WTC11 (cell line): ENCODE measurements around the gene GNAO1. TPM values are rescaled to one million over a fixed set of nuclear protein-coding genes. Genes with fewer than 3 reads are reported as not detected.

Experiments used
- ATAC-seq: fragments of 200-7000 bp; cut with Tn5 transposase; 2 replicates; pipeline ENCODE4 v1.10.0; 2021; ENCODE audit warnings: mild to moderate bottlenecking, moderate library complexity
- CTCF ChIA-PET: fragments of 300-600 bp; sonication (Branson Sonifier 250); formaldehyde crosslinking; loops from one replicate; lab custom pipeline; 2021; ENCODE audit warnings: antibody characterized with exemption; lab: Charles Lee
- POLR2A ChIA-PET: fragments of 350-600 bp; sonication (Branson Sonifier 250); formaldehyde crosslinking; loops from one replicate; lab custom pipeline; 2021; ENCODE audit warnings: antibody characterized with exemption; lab: Charles Lee
- DNase-seq: peaks from one replicate; pipeline ENCODE4 v3.0.0; 2021; ENCODE audit warnings: low spot score
- H3K27ac Mint-ChIP-seq: 2 replicates; pipeline ENCODE4 v1.8.0; 2021; ENCODE audit warnings: mixed read lengths
- H3K27me3 Mint-ChIP-seq: 2 replicates; pipeline ENCODE4 v1.8.0; 2021; ENCODE audit warnings: low read depth, mild to moderate bottlenecking, moderate library complexity, mixed read lengths
- H3K36me3 Mint-ChIP-seq: 2 replicates; pipeline ENCODE4 v1.8.0; 2021; ENCODE audit warnings: mixed read lengths
- H3K4me1 Mint-ChIP-seq: 2 replicates; pipeline ENCODE4 v1.8.0; 2022; ENCODE audit warnings: mixed read lengths
- H3K4me3 Mint-ChIP-seq: 2 replicates; pipeline ENCODE4 v1.8.0; 2021; ENCODE audit warnings: mild to moderate bottlenecking, moderate library complexity, mixed read lengths
- H3K9me3 Mint-ChIP-seq: 2 replicates; pipeline ENCODE4 v1.8.0; 2021; ENCODE audit warnings: mixed read lengths
- ATF6 ChIP-seq: sonication (generic); formaldehyde crosslinking; IDR thresholded peaks from 2 replicates; pipeline ENCODE4 v1.8.1; 2023; ENCODE audit warnings: mild to moderate bottlenecking, missing genetic modification reagents
- CREM ChIP-seq: sonication (generic); formaldehyde crosslinking; IDR thresholded peaks from 2 replicates; pipeline ENCODE4 v1.8.1; 2022; ENCODE audit warnings: mild to moderate bottlenecking, missing genetic modification reagents, moderate library complexity
- CTCF ChIP-seq: fragments of 200-600 bp; IDR thresholded peaks from 2 replicates; pipeline ENCODE4 v1.8.0; 2022; ENCODE audit warnings: antibody characterized with exemption
- EMX1 ChIP-seq: fragments of 250-450 bp; sonication (Bioruptor Pico); IDR thresholded peaks from 2 replicates; pipeline ENCODE4 v1.8.0; 2021; ENCODE audit warnings: mild to moderate bottlenecking
- ERG ChIP-seq: fragments of 250-450 bp; sonication (Bioruptor Pico); IDR thresholded peaks from 2 replicates; pipeline ENCODE4 v1.8.0; 2021; ENCODE audit warnings: mild to moderate bottlenecking
- IRF2 ChIP-seq: sonication (generic); formaldehyde crosslinking; IDR thresholded peaks from 2 replicates; pipeline ENCODE4 v1.8.0; 2022; ENCODE audit warnings: low read depth, missing genetic modification reagents, borderline replicate concordance
- NFE2L1 ChIP-seq: sonication (generic); formaldehyde crosslinking; IDR thresholded peaks from 2 replicates; pipeline ENCODE4 v1.8.1; 2023; ENCODE audit warnings: missing genetic modification reagents
- RORB ChIP-seq: fragments of 250-450 bp; sonication (Bioruptor Pico); IDR thresholded peaks from 2 replicates; pipeline ENCODE4 v1.9.0; 2021; ENCODE audit warnings: mild to moderate bottlenecking
- SMAD3 ChIP-seq: sonication (generic); formaldehyde crosslinking; IDR thresholded peaks from 2 replicates; pipeline ENCODE4 v1.8.0; 2022; ENCODE audit warnings: missing genetic modification reagents, mild to moderate bottlenecking, borderline replicate concordance
- STAT6 ChIP-seq: sonication (generic); formaldehyde crosslinking; conservative IDR thresholded peaks from 2 replicates; pipeline ENCODE4 v1.8.1; 2023; ENCODE audit warnings: mild to moderate bottlenecking, low read depth, missing genetic modification reagents, moderate library complexity
- ZBTB43 ChIP-seq: sonication (generic); formaldehyde crosslinking; IDR thresholded peaks from 2 replicates; pipeline ENCODE4 v1.8.1; 2023; ENCODE audit warnings: mild to moderate bottlenecking, missing genetic modification reagents
- ZMAT4 ChIP-seq: fragments of 250-450 bp; sonication (Bioruptor Pico); IDR thresholded peaks from 2 replicates; pipeline ENCODE4 v1.9.0; 2021; ENCODE audit warnings: mild to moderate bottlenecking
- ZNF138 ChIP-seq: sonication (generic); formaldehyde crosslinking; conservative IDR thresholded peaks from 2 replicates; pipeline ENCODE4 v1.8.1; 2022; ENCODE audit warnings: mild to moderate bottlenecking, moderate library complexity, missing genetic modification reagents
- ZNF263 ChIP-seq: sonication (generic); formaldehyde crosslinking; IDR thresholded peaks from 2 replicates; pipeline ENCODE4 v1.8.1; 2022; ENCODE audit warnings: low read depth, mild to moderate bottlenecking, moderate library complexity, missing genetic modification reagents
- ZNF317 ChIP-seq: sonication (generic); formaldehyde crosslinking; IDR thresholded peaks from 2 replicates; pipeline ENCODE4 v1.8.1; 2023; ENCODE audit warnings: low read depth, mild to moderate bottlenecking, moderate library complexity, missing genetic modification reagents, borderline replicate concordance
- total RNA-seq: library from RNA; stranded (reverse); gene quantifications from 3 replicates; pipeline ENCODE4 v1.2.3, GENCODE V29; 2021
- TF ChIP-seq, protein P1 (sequence below): fragments of 250-450 bp; sonication (Bioruptor Pico); IDR thresholded peaks from 2 replicates; pipeline ENCODE4 v2.1.2; 2022; ENCODE audit warnings: mild to moderate bottlenecking, moderate library complexity
- TF ChIP-seq, protein P2 (sequence below): sonication (generic); formaldehyde crosslinking; IDR thresholded peaks from 2 replicates; pipeline ENCODE4 v1.8.1; 2023; ENCODE audit warnings: mild to moderate bottlenecking, missing genetic modification reagents, moderate library complexity
- TF ChIP-seq, protein P3 (sequence below): sonication (generic); formaldehyde crosslinking; IDR thresholded peaks from 2 replicates; pipeline ENCODE4 v1.8.1; 2022; ENCODE audit warnings: mild to moderate bottlenecking, moderate library complexity, missing genetic modification reagents

GNAO1 gene
- total RNA-seq, 1 experiment from 2014 or later, result 30.6 TPM

- no peak for ATAC-seq
- Mint-ChIP-seq H3K36me3 (peaks cover 68% of the 10 kb centered on the region), H3K27me3 (no peaks in the 10 kb centered on the region; the same call in 1 of the 2 replicates), H3K9me3 (peaks cover 34% of the 10 kb centered on the region)
- POLR2A ChIA-PET, result no interaction called here
- DNase-seq, result no peak
- TF ChIP-seq, protein P1, sequence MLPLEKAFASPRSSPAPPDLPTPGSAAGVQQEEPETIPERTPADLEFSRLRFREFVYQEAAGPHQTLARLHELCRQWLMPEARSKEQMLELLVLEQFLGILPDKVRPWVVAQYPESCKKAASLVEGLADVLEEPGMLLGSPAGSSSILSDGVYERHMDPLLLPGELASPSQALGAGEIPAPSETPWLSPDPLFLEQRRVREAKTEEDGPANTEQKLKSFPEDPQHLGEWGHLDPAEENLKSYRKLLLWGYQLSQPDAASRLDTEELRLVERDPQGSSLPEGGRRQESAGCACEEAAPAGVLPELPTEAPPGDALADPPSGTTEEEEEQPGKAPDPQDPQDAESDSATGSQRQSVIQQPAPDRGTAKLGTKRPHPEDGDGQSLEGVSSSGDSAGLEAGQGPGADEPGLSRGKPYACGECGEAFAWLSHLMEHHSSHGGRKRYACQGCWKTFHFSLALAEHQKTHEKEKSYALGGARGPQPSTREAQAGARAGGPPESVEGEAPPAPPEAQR (CRISPR knock-in tag), result no peak
- TF ChIP-seq ZNF138 (CRISPR knock-in tag) (no peak), ZNF317 (CRISPR knock-in tag) (no peak), CREM (CRISPR knock-in tag) (no peak), RORB (no peak), CTCF (no peak), IRF2 (CRISPR knock-in tag) (no peak), EMX1 (no peak), STAT6 (no peak), ZBTB43 (no peak), ATF6 (CRISPR knock-in tag) (no peak), NFE2L1 (CRISPR knock-in tag) (no peak), ERG (CRISPR knock-in tag) (no peak), SMAD3 (no peak), ZMAT4 (no peak), ZNF263 (CRISPR knock-in tag) (no peak)
- TF ChIP-seq, protein P2, sequence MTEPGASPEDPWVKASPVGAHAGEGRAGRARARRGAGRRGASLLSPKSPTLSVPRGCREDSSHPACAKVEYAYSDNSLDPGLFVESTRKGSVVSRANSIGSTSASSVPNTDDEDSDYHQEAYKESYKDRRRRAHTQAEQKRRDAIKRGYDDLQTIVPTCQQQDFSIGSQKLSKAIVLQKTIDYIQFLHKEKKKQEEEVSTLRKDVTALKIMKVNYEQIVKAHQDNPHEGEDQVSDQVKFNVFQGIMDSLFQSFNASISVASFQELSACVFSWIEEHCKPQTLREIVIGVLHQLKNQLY (CRISPR knock-in tag), result no peak
- TF ChIP-seq, protein P3, sequence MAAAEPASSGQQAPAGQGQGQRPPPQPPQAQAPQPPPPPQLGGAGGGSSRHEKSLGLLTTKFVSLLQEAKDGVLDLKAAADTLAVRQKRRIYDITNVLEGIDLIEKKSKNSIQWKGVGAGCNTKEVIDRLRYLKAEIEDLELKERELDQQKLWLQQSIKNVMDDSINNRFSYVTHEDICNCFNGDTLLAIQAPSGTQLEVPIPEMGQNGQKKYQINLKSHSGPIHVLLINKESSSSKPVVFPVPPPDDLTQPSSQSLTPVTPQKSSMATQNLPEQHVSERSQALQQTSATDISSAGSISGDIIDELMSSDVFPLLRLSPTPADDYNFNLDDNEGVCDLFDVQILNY (CRISPR knock-in tag), result no peak
- TF ChIP-seq, all 79 proteins: peak for 0
- Mint-ChIP-seq H3K4me1 (no peaks in the 10 kb centered on the region), H3K4me3 (no peak overlapping the region), H3K27ac (no peak overlapping the region)
- CTCF ChIA-PET, result no interaction called here
Observed at GRCh38 chr16:56387396-56387795, 196.1 kb downstream of the GNAO1 start.
